Fibroblast of pulmonary artery (primary cell): ENCODE results near the gene MBTPS1.

Experiments used
- DNase-seq: peaks from one replicate; pipeline ENCODE4 v3.0.0-alpha.2; 2010; ENCODE audit warnings: low read depth
- H3K4me3 ChIP-seq: replicated peaks from 2 replicates; pipeline ENCODE4 v1.5.1; 2011; ENCODE audit warnings: low read depth, mild to moderate bottlenecking, control low read depth, low read length, moderate library complexity
- TF ChIP-seq, protein P1 (sequence below): IDR thresholded peaks from 2 replicates; pipeline ENCODE4 v1.5.1; 2011; ENCODE audit warnings: mild to moderate bottlenecking, control low read depth, low read length, inconsistent platforms; ENCODE audit errors: missing control alignments

Gene MBTPS1

GRCh38 chr16:84055801-84056634 lies 60.7 kb downstream of the MBTPS1 start:
- DNase-seq: no peak
- TF ChIP-seq, protein P1, sequence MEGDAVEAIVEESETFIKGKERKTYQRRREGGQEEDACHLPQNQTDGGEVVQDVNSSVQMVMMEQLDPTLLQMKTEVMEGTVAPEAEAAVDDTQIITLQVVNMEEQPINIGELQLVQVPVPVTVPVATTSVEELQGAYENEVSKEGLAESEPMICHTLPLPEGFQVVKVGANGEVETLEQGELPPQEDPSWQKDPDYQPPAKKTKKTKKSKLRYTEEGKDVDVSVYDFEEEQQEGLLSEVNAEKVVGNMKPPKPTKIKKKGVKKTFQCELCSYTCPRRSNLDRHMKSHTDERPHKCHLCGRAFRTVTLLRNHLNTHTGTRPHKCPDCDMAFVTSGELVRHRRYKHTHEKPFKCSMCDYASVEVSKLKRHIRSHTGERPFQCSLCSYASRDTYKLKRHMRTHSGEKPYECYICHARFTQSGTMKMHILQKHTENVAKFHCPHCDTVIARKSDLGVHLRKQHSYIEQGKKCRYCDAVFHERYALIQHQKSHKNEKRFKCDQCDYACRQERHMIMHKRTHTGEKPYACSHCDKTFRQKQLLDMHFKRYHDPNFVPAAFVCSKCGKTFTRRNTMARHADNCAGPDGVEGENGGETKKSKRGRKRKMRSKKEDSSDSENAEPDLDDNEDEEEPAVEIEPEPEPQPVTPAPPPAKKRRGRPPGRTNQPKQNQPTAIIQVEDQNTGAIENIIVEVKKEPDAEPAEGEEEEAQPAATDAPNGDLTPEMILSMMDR: no peak
- no peak overlapping the region for H3K4me3 ChIP-seq

GRCh38 chr16:84055366-84055765 lies 61.4 kb downstream of the MBTPS1 start:
- no peak for DNase-seq
- TF ChIP-seq, protein P1: no peak
- H3K4me3 ChIP-seq: no peak overlapping the region

GRCh38 chr16:84054916-84055315 lies 61.8 kb downstream of the MBTPS1 start:
- no peak for DNase-seq
- H3K4me3 ChIP-seq: no peak overlapping the region

GRCh38 chr16:84054271-84054670 lies 62.5 kb downstream of the MBTPS1 start:
- DNase-seq: no peak
- H3K4me3 ChIP-seq: no peak overlapping the region
- TF ChIP-seq, protein P1: no peak

More at GRCh38 chr16:84054916-84055315, 61.8 kb downstream of the MBTPS1 start:
- TF ChIP-seq, protein P1: no peak

- no peak for DNase-seq
- TF ChIP-seq, protein P1: no peak
- H3K4me3 ChIP-seq: no peak overlapping the region
These were observed 63.5 kb downstream of the MBTPS1 start for GRCh38 chr16:84053237-84053636.

GRCh38 chr16:84052071-84052622 lies 64.6 kb downstream of the MBTPS1 start:
- DNase-seq: no peak
- no peak overlapping the region for H3K4me3 ChIP-seq
- TF ChIP-seq, protein P1: no peak

- no peak for DNase-seq
- no peak overlapping the region for H3K4me3 ChIP-seq
- TF ChIP-seq, protein P1: no peak
These were observed 66.4 kb downstream of the MBTPS1 start for GRCh38 chr16:84050316-84050715.
